GM18507 (cell line): ENCODE results near the gene CTIF.

Experiments
- DNase-seq: peaks from one replicate; pipeline ENCODE4 v3.0.0; 2011; ENCODE audit warnings: low read depth; ENCODE audit not compliant: insufficient read length; ENCODE audit errors: extremely low spot score
- FAIRE-seq: peaks from 2 replicates; lab custom pipeline; 2011; peaks lifted over from hg19 to GRCh38; lab: Jason Lieb, UNC

Gene CTIF

GRCh38 chr18:48813321-48813720, 274.5 kb downstream of the CTIF start:
- no peak for DNase-seq

DNA sequence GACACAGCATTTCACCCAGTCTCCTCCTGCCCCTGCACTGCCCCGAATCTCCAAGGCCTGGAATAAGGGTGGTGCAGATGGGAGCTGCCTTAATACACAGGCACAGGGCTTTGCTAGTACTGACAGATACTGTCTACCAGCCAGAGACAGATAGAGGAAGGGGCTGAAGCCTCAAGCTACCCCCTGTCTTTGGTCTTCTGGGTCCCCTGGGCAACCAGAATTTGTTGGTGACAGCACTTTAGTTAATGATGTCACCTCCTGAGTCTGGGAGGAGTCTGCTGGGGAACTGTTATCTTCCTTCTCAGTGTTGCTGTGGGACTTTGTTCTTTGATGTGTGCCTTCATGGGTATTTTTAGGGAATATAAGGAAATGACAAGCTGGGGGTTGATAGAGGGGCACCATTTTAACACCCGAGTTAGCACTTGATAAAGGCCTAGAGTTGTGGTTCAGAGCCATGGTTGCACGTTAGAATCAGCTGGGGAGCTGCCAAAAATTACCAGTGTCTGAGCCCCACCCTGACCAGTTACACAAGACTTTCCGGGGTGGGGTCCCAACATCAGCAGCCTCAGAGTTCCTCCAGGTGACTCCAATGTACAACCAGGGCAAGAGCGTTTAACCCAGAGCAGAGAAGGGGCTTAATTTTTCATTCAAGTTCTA, 275.1 kb downstream of the CTIF start:
- DNase-seq (no peak), FAIRE-seq (peak; percentile 9)

More at GRCh38 chr18:48813321-48813720, 274.5 kb downstream of the CTIF start:
- peak; percentile 31 for FAIRE-seq

DNA sequence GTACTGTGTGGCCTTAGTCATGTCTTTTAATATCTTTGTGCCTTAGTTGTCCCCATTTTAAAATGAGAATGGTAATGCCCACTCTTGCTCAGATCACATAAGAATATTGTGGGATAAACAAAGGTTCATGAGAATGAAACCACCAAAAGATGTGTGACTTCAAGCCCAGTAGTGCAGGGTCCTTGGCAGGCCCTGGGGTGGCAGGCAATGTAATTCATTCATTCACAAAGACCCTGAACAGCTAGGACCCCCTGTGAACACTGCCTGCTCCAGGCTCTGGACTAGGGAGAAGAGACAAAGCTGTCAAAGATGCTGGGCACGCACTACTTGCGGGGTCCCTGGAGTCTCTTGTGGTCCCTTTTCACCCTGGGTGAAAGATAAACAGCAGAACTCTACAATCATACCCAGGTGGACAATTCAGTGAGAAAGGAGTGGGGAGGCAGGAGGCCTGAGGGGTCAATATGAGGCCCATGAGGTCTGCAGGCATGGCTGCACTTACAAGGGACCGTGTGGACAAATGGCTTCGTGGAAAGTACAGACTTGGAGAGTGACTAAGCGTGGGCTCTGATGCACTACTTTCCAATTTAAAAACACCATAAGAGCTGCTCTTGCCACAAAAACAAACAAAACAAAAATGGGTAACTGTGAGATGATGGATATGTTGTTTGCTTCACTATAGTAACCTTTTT, 275.8 kb downstream of the CTIF start:
- FAIRE-seq (no peak), DNase-seq (no peak)

DNA sequence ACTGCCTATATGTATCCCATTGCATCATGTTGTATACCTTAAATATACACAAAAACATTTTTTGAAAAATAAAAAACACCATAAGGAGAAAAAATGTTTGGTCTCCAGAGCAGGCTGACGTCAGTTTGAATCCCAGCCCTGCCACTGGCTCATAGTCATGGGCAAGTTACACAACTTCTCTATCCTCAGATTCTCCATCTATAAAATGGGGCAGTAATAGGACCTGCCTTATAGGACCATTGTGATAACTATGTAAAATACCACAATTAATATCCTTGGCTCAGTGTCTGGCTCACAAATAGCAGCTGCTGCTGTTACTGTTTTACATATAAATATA, 276.3 kb downstream of the CTIF start:
- FAIRE-seq (no peak), DNase-seq (no peak)

GRCh38 chr18:48815581-48816324, 276.9 kb downstream of the CTIF start:
- no peak for DNase-seq
- no peak for FAIRE-seq

- no peak for FAIRE-seq
Measured at GRCh38 chr18:48816554-48816953, 277.7 kb downstream of the CTIF start.

GRCh38 chr18:48817021-48817461, 278.2 kb downstream of the CTIF start:
- FAIRE-seq (no peak), DNase-seq (no peak)

More at GRCh38 chr18:48816554-48816953, 277.7 kb downstream of the CTIF start:
- no peak for DNase-seq

- no peak for FAIRE-seq
Measured at GRCh38 chr18:48818329-48819254, 279.8 kb downstream of the CTIF start.

GRCh38 chr18:48819276-48819675, 280.4 kb downstream of the CTIF start:
- DNase-seq (no peak), FAIRE-seq (no peak)

More at GRCh38 chr18:48818329-48819254, 279.8 kb downstream of the CTIF start:
- DNase-seq: no peak

DNA sequence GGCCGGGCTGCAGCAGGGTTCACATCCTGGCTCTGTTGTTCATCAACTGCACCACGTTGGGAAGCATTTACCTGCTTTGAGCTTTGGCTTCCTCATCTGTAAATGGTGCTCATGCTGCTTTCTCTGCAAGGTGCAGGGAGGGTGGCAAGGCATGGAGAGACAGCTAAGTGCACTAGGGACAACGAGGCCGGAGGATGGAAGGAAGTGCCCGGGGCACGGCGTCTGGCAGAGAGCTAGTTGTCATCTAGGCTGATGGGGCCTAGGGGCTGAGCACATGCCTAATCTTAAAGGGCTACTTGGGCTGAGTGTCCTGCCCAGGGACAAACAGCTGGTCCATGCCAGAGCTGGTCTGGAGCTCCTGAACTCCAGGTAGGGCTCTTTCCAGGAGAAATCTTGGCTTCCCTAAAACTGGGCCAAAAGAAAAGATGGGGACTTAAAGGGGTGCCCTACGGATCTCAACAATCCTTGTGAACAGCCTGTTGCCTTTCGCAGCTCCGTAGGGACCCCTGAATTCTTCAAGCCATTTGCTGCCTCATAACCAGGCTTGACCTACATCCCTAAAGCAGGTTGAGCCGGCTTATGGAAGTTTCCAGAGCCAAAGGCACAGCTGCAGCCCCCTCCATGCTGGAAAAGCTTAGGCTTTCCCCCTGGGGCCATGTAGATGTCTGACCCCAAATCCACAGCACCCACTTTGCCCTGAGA, 281.1 kb downstream of the CTIF start:
- FAIRE-seq: peak; percentile 26

GRCh38 chr18:48820483-48821250, 281.8 kb downstream of the CTIF start:
- FAIRE-seq (peak; percentile 99), DNase-seq (peak; percentile 83)

More for the DNA sequence above, 281.1 kb downstream of the CTIF start:
- no peak for DNase-seq

DNA sequence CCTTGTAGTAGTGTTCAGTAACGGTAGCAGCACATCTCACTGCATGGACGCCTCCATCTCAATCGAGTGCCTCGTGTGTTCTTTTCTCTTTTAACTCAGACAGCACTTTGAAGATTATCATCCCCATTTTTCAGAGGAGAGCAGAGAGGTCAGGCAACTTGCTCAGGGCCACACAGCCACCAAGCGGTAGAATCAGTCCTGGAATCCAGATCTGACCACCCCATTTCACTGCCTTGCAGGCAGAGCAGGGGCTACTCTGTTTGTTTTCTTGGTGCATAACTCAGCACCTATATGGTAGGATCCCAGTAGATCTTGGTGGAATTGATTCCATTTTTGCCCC, 282.4 kb downstream of the CTIF start:
- FAIRE-seq (no peak), DNase-seq (no peak)

GRCh38 chr18:48821845-48822244, 283.0 kb downstream of the CTIF start:
- DNase-seq (no peak), FAIRE-seq (no peak)

GRCh38 chr18:48824231-48824970, 285.6 kb downstream of the CTIF start:
- DNase-seq (no peak), FAIRE-seq (no peak)

- no peak for FAIRE-seq
- no peak for DNase-seq
Measured at GRCh38 chr18:48825101-48825745, 286.4 kb downstream of the CTIF start.

- FAIRE-seq: no peak
- DNase-seq: no peak
Measured at GRCh38 chr18:48826271-48826670, 287.4 kb downstream of the CTIF start.

DNA sequence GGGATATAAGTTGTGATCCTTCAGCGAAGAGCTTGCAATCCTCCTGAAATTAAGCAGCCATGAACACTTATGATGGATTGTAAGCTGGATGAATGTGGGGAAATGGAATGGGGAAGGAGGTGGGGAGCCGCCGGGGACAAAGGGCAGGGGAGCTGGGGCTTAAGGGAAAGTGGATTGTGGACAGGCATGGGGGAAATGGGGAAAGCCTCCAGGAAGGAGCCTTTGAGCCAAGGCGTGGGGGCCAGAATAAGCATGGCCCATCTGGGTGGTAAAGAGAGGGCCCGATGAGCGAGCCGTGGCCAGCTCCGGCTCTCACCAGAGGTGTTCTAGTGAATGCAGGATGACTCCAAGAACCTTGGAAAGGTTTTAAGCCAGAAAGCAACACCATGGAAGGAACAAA, 288.0 kb downstream of the CTIF start:
- DNase-seq: no peak
- FAIRE-seq: no peak
